H1 (cell line): ENCODE measurements around the gene CCDC18. TPM values are rescaled to one million over a fixed set of nuclear protein-coding genes. Genes with fewer than 3 reads are reported as not detected.

Experiments used
- CREB1 ChIP-seq: IDR thresholded peaks from 2 replicates; pipeline ENCODE4 v1.6.1; 2012; ENCODE audit warnings: inconsistent platforms
- JUN ChIP-seq: IDR thresholded peaks from 2 replicates; pipeline ENCODE4 v1.6.1; 2011; ENCODE audit warnings: low read depth, mild to moderate bottlenecking, improper control_type of control experiment, low read length
- KDM1A ChIP-seq: fragments of 200-600, 300-600 bp; sonication (generic); IDR thresholded peaks from 2 replicates; pipeline ENCODE4 v1.7.1; 2016; ENCODE audit warnings: mild to moderate bottlenecking, low read length, borderline replicate concordance
- SP4 ChIP-seq: IDR thresholded peaks from 2 replicates; pipeline ENCODE4 v1.6.1; 2012; ENCODE audit warnings: low read length, inconsistent platforms
- polyA plus RNA-seq, 7 experiments: library from polyadenylated mRNA; depleted of rRNA in 3 of 7; stranded (reverse) in 5 of 7; unstranded in 2 of 7; fragments of >200 nt in 5 of 7; fragments of 200-250 nt in 2 of 7; gene quantifications; 1 replicate in 5 of 7; 2 replicates in 1 of 7; 4 replicates in 1 of 7; pipeline versions ENCODE4 v1.2.1 to v1.2.3, GENCODE V29; 2011 to 2013; ENCODE audit warnings: missing spikeins in 2 of 7, mixed read lengths in 2 of 7
- total RNA-seq: library from RNA; stranded (reverse); fragmentation: NEBNext Ultra II Directional; extraction: Animal tissue kit (Norgen Biotek cat#: 25700); gene quantifications from 2 replicates; pipeline ENCODE4 v1.2.1, GENCODE V29; 2021
- TF ChIP-seq, protein P1 (sequence below): fragments of 300-600 bp; sonication (generic); IDR thresholded peaks from 2 replicates; pipeline ENCODE4 v1.7.1; 2012; ENCODE audit warnings: low read length, moderate library complexity, mild to moderate bottlenecking, inconsistent platforms; ENCODE audit not compliant: insufficient replicate concordance
- TF ChIP-seq, protein P2 (sequence below): IDR thresholded peaks from 2 replicates; pipeline ENCODE4 v1.6.1; 2011; ENCODE audit warnings: low read length, improper control_type of control experiment
- TF ChIP-seq, protein P3 (sequence below): IDR thresholded peaks from 2 replicates; pipeline ENCODE4 v1.6.1; 2012; ENCODE audit warnings: low read length, inconsistent platforms

The CCDC18 gene
- total and polyA plus RNA-seq, 2 of the 8 experiments (the other 6 are each of a cell fraction or from before 2014, with no cell fraction given), result 3.0 to 21.2 TPM

DNA sequence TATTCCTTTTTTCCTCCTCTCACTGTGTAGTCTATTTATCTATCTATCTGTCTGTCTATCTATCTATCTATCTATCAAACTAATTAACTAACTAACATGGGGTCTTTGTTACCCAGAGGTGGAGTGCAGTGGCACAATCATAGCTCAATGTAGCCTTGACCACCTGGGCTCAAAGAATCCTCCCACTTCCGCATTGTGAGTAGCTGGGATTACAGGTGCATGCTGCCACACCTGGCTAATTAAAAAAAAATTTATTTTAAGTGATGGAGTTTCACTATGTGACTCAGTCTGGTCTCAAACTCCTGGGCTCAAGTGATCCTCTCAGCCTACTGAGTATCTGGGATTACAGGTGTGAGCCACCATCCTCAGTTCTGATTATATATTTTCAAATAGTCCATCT lies 71.4 kb downstream of the CCDC18 start (continued):
- TF ChIP-seq, protein P1, sequence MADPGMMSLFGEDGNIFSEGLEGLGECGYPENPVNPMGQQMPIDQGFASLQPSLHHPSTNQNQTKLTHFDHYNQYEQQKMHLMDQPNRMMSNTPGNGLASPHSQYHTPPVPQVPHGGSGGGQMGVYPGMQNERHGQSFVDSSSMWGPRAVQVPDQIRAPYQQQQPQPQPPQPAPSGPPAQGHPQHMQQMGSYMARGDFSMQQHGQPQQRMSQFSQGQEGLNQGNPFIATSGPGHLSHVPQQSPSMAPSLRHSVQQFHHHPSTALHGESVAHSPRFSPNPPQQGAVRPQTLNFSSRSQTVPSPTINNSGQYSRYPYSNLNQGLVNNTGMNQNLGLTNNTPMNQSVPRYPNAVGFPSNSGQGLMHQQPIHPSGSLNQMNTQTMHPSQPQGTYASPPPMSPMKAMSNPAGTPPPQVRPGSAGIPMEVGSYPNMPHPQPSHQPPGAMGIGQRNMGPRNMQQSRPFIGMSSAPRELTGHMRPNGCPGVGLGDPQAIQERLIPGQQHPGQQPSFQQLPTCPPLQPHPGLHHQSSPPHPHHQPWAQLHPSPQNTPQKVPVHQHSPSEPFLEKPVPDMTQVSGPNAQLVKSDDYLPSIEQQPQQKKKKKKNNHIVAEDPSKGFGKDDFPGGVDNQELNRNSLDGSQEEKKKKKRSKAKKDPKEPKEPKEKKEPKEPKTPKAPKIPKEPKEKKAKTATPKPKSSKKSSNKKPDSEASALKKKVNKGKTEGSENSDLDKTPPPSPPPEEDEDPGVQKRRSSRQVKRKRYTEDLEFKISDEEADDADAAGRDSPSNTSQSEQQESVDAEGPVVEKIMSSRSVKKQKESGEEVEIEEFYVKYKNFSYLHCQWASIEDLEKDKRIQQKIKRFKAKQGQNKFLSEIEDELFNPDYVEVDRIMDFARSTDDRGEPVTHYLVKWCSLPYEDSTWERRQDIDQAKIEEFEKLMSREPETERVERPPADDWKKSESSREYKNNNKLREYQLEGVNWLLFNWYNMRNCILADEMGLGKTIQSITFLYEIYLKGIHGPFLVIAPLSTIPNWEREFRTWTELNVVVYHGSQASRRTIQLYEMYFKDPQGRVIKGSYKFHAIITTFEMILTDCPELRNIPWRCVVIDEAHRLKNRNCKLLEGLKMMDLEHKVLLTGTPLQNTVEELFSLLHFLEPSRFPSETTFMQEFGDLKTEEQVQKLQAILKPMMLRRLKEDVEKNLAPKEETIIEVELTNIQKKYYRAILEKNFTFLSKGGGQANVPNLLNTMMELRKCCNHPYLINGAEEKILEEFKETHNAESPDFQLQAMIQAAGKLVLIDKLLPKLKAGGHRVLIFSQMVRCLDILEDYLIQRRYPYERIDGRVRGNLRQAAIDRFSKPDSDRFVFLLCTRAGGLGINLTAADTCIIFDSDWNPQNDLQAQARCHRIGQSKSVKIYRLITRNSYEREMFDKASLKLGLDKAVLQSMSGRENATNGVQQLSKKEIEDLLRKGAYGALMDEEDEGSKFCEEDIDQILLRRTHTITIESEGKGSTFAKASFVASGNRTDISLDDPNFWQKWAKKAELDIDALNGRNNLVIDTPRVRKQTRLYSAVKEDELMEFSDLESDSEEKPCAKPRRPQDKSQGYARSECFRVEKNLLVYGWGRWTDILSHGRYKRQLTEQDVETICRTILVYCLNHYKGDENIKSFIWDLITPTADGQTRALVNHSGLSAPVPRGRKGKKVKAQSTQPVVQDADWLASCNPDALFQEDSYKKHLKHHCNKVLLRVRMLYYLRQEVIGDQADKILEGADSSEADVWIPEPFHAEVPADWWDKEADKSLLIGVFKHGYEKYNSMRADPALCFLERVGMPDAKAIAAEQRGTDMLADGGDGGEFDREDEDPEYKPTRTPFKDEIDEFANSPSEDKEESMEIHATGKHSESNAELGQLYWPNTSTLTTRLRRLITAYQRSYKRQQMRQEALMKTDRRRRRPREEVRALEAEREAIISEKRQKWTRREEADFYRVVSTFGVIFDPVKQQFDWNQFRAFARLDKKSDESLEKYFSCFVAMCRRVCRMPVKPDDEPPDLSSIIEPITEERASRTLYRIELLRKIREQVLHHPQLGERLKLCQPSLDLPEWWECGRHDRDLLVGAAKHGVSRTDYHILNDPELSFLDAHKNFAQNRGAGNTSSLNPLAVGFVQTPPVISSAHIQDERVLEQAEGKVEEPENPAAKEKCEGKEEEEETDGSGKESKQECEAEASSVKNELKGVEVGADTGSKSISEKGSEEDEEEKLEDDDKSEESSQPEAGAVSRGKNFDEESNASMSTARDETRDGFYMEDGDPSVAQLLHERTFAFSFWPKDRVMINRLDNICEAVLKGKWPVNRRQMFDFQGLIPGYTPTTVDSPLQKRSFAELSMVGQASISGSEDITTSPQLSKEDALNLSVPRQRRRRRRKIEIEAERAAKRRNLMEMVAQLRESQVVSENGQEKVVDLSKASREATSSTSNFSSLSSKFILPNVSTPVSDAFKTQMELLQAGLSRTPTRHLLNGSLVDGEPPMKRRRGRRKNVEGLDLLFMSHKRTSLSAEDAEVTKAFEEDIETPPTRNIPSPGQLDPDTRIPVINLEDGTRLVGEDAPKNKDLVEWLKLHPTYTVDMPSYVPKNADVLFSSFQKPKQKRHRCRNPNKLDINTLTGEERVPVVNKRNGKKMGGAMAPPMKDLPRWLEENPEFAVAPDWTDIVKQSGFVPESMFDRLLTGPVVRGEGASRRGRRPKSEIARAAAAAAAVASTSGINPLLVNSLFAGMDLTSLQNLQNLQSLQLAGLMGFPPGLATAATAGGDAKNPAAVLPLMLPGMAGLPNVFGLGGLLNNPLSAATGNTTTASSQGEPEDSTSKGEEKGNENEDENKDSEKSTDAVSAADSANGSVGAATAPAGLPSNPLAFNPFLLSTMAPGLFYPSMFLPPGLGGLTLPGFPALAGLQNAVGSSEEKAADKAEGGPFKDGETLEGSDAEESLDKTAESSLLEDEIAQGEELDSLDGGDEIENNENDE, result no peak
- TF ChIP-seq, protein P2, sequence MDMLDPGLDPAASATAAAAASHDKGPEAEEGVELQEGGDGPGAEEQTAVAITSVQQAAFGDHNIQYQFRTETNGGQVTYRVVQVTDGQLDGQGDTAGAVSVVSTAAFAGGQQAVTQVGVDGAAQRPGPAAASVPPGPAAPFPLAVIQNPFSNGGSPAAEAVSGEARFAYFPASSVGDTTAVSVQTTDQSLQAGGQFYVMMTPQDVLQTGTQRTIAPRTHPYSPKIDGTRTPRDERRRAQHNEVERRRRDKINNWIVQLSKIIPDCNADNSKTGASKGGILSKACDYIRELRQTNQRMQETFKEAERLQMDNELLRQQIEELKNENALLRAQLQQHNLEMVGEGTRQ, result no peak
- TF ChIP-seq JUN, result no peak
- TF ChIP-seq CREB1, result no peak
- TF ChIP-seq KDM1A, result no peak
- TF ChIP-seq, protein P3, sequence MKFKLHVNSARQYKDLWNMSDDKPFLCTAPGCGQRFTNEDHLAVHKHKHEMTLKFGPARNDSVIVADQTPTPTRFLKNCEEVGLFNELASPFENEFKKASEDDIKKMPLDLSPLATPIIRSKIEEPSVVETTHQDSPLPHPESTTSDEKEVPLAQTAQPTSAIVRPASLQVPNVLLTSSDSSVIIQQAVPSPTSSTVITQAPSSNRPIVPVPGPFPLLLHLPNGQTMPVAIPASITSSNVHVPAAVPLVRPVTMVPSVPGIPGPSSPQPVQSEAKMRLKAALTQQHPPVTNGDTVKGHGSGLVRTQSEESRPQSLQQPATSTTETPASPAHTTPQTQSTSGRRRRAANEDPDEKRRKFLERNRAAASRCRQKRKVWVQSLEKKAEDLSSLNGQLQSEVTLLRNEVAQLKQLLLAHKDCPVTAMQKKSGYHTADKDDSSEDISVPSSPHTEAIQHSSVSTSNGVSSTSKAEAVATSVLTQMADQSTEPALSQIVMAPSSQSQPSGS, result no peak
- TF ChIP-seq SP4, result no peak
